ENCODE measurements around the gene RAB9A.
"Not testable (repeated sequence)": the region's sequence is repeated elsewhere in the genome, so short reads cannot be mapped to it uniquely, and the experiment has no call there.

Gene RAB9A

GRCh38 chrX:13659063-13659462 is 29.9 kb upstream of the RAB9A start:
- H3K9me3 Mint-ChIP-seq (ENCODE audit: low read depth) = no peaks in the 10 kb centered on the region
- no peak overlapping the region for H3K4me3 Mint-ChIP-seq
- peak overlapping the region; percentile 22 for H3K27ac Mint-ChIP-seq
- H3K36me3 Mint-ChIP-seq = peaks cover 5% of the 10 kb centered on the region
- peaks cover 17% of the 10 kb centered on the region for H3K4me1 Mint-ChIP-seq (ENCODE audit: low read depth)
- no peaks in the 10 kb centered on the region for H3K27me3 Mint-ChIP-seq

GRCh38 chrX:13661735-13662288 is 27.1 kb upstream of the RAB9A start:
- Mint-ChIP-seq H3K9me3 (ENCODE audit: low read depth) (no peaks in the 10 kb centered on the region), H3K27ac (no peak overlapping the region), H3K4me1 (ENCODE audit: low read depth) (peaks cover 9% of the 10 kb centered on the region), H3K36me3 (peaks cover 5% of the 10 kb centered on the region), H3K4me3 (no peak overlapping the region), H3K27me3 (no peaks in the 10 kb centered on the region)

- Mint-ChIP-seq H3K4me1 (ENCODE audit: low read depth) (peaks cover 11% of the 10 kb centered on the region), H3K27me3 (no peaks in the 10 kb centered on the region)
These were observed 26.6 kb upstream of the RAB9A start for GRCh38 chrX:13662355-13662791.

GRCh38 chrX:13664020-13664419 is 24.9 kb upstream of the RAB9A start:
- no peaks in the 10 kb centered on the region for H3K27me3 Mint-ChIP-seq
- no peaks in the 10 kb centered on the region for H3K9me3 Mint-ChIP-seq (ENCODE audit: low read depth)
- H3K36me3 Mint-ChIP-seq = peaks cover 5% of the 10 kb centered on the region
- H3K4me1 Mint-ChIP-seq (ENCODE audit: low read depth) = peaks cover 8% of the 10 kb centered on the region
- H3K27ac Mint-ChIP-seq = no peak overlapping the region
- H3K4me3 Mint-ChIP-seq = no peak overlapping the region

More at GRCh38 chrX:13662355-13662791, 26.6 kb upstream of the RAB9A start:
- H3K36me3 Mint-ChIP-seq = peaks cover 5% of the 10 kb centered on the region
- H3K27ac Mint-ChIP-seq = no peak overlapping the region
- no peaks in the 10 kb centered on the region for H3K9me3 Mint-ChIP-seq (ENCODE audit: low read depth)
- H3K4me3 Mint-ChIP-seq = no peak overlapping the region

GRCh38 chrX:13666836-13667235 is 22.1 kb upstream of the RAB9A start:
- no peaks in the 10 kb centered on the region for H3K27me3 Mint-ChIP-seq
- H3K9me3 Mint-ChIP-seq (ENCODE audit: low read depth) = no peaks in the 10 kb centered on the region
- H3K36me3 Mint-ChIP-seq = peaks cover 5% of the 10 kb centered on the region
- no peak overlapping the region for H3K4me3 Mint-ChIP-seq
- no peak overlapping the region for H3K27ac Mint-ChIP-seq
- peaks cover 14% of the 10 kb centered on the region for H3K4me1 Mint-ChIP-seq (ENCODE audit: low read depth)

- Mint-ChIP-seq H3K27me3 (no peaks in the 10 kb centered on the region), H3K4me3 (no peak overlapping the region), H3K27ac (peak overlapping the region; percentile 64), H3K9me3 (ENCODE audit: low read depth) (no peaks in the 10 kb centered on the region), H3K4me1 (ENCODE audit: low read depth) (peaks cover 14% of the 10 kb centered on the region), H3K36me3 (peaks cover 2% of the 10 kb centered on the region)
These were observed 21.0 kb upstream of the RAB9A start for GRCh38 chrX:13667919-13668318.

GRCh38 chrX:13669246-13669737 is 19.6 kb upstream of the RAB9A start:
- Mint-ChIP-seq H3K27me3 (no peaks in the 10 kb centered on the region), H3K27ac (peak overlapping the region; percentile 91), H3K36me3 (peaks cover 2% of the 10 kb centered on the region), H3K4me1 (ENCODE audit: low read depth) (peaks cover 14% of the 10 kb centered on the region), H3K9me3 (ENCODE audit: low read depth) (no peaks in the 10 kb centered on the region), H3K4me3 (peak overlapping the region; percentile 51)

- H3K27me3 Mint-ChIP-seq; H3K9me3 Mint-ChIP-seq (ENCODE audit: low read depth); H3K36me3 Mint-ChIP-seq: not testable (repeated sequence)
- Mint-ChIP-seq H3K27ac (peak overlapping the region; percentile 91), H3K4me3 (peak overlapping the region; percentile 51), H3K4me1 (ENCODE audit: low read depth) (peaks cover 14% of the 10 kb centered on the region)
These were observed 19.2 kb upstream of the RAB9A start for GRCh38 chrX:13669755-13670154.

- no peaks in the 10 kb centered on the region for H3K27me3 Mint-ChIP-seq
- H3K9me3 Mint-ChIP-seq (ENCODE audit: low read depth) = no peaks in the 10 kb centered on the region
- peaks cover 2% of the 10 kb centered on the region for H3K36me3 Mint-ChIP-seq
- H3K4me3 Mint-ChIP-seq = no peak overlapping the region
- H3K4me1 Mint-ChIP-seq (ENCODE audit: low read depth) = peaks cover 14% of the 10 kb centered on the region
- H3K27ac Mint-ChIP-seq = no peak overlapping the region
These were observed 18.7 kb upstream of the RAB9A start for GRCh38 chrX:13670197-13670596.

- no peak overlapping the region for H3K27ac Mint-ChIP-seq
- peaks cover 12% of the 10 kb centered on the region for H3K4me1 Mint-ChIP-seq (ENCODE audit: low read depth)
- no peak overlapping the region for H3K4me3 Mint-ChIP-seq
- H3K9me3 Mint-ChIP-seq (ENCODE audit: low read depth) = no peaks in the 10 kb centered on the region
- peaks cover 2% of the 10 kb centered on the region for H3K36me3 Mint-ChIP-seq
- no peaks in the 10 kb centered on the region for H3K27me3 Mint-ChIP-seq
These were observed 15.9 kb upstream of the RAB9A start for GRCh38 chrX:13673016-13673415.

- no peaks in the 10 kb centered on the region for H3K27me3 Mint-ChIP-seq
- H3K9me3 Mint-ChIP-seq (ENCODE audit: low read depth) = no peaks in the 10 kb centered on the region
- H3K36me3 Mint-ChIP-seq = no peaks in the 10 kb centered on the region
- H3K4me3 Mint-ChIP-seq = no peak overlapping the region
- no peaks in the 10 kb centered on the region for H3K4me1 Mint-ChIP-seq (ENCODE audit: low read depth)
- no peak overlapping the region for H3K27ac Mint-ChIP-seq
These were observed 12.0 kb upstream of the RAB9A start for GRCh38 chrX:13676885-13677284.

GRCh38 chrX:13679700-13680099 is 9.2 kb upstream of the RAB9A start:
- not testable (repeated sequence) for H3K36me3 Mint-ChIP-seq; H3K4me1 Mint-ChIP-seq (ENCODE audit: low read depth)

GRCh38 chrX:13681595-13681994 is 7.3 kb upstream of the RAB9A start:
- peaks cover 8% of the 10 kb centered on the region for H3K4me1 Mint-ChIP-seq (ENCODE audit: low read depth)
- H3K27ac Mint-ChIP-seq = no peak overlapping the region
- no peak overlapping the region for H3K4me3 Mint-ChIP-seq
- H3K27me3 Mint-ChIP-seq = no peaks in the 10 kb centered on the region
- H3K9me3 Mint-ChIP-seq (ENCODE audit: low read depth) = no peaks in the 10 kb centered on the region
- H3K36me3 Mint-ChIP-seq = no peaks in the 10 kb centered on the region

More at GRCh38 chrX:13679700-13680099, 9.2 kb upstream of the RAB9A start:
- not testable (repeated sequence) for H3K27ac Mint-ChIP-seq; H3K27me3 Mint-ChIP-seq; H3K4me3 Mint-ChIP-seq; H3K9me3 Mint-ChIP-seq (ENCODE audit: low read depth)

- H3K36me3 Mint-ChIP-seq = no peaks in the 10 kb centered on the region
These were observed 4.6 kb upstream of the RAB9A start for GRCh38 chrX:13684361-13684760.

GRCh38 chrX:13685126-13685763 is 3.7 kb upstream of the RAB9A start:
- no peak overlapping the region for H3K4me3 Mint-ChIP-seq
- no peaks in the 10 kb centered on the region for H3K9me3 Mint-ChIP-seq (ENCODE audit: low read depth)
- H3K27ac Mint-ChIP-seq = no peak overlapping the region
- H3K4me1 Mint-ChIP-seq (ENCODE audit: low read depth) = peaks cover 31% of the 10 kb centered on the region
- H3K27me3 Mint-ChIP-seq = no peaks in the 10 kb centered on the region
- H3K36me3 Mint-ChIP-seq = no peaks in the 10 kb centered on the region

More at GRCh38 chrX:13684361-13684760, 4.6 kb upstream of the RAB9A start:
- Mint-ChIP-seq H3K27me3 (no peaks in the 10 kb centered on the region), H3K4me1 (ENCODE audit: low read depth) (peaks cover 26% of the 10 kb centered on the region), H3K4me3 (no peak overlapping the region), H3K9me3 (ENCODE audit: low read depth) (no peaks in the 10 kb centered on the region), H3K27ac (no peak overlapping the region)

GRCh38 chrX:13687203-13687602 is 1.7 kb upstream of the RAB9A start:
- Mint-ChIP-seq H3K27me3 (no peaks in the 10 kb centered on the region), H3K36me3 (no peaks in the 10 kb centered on the region), H3K4me1 (ENCODE audit: low read depth) (peaks cover 45% of the 10 kb centered on the region), H3K27ac (peak overlapping the region; percentile 94), H3K9me3 (ENCODE audit: low read depth) (no peaks in the 10 kb centered on the region), H3K4me3 (no peak overlapping the region)

Data from activated naive CD8-positive, alpha-beta T cell (primary cell).